Measurements from ENCODE around the gene GPC6.

DNA sequence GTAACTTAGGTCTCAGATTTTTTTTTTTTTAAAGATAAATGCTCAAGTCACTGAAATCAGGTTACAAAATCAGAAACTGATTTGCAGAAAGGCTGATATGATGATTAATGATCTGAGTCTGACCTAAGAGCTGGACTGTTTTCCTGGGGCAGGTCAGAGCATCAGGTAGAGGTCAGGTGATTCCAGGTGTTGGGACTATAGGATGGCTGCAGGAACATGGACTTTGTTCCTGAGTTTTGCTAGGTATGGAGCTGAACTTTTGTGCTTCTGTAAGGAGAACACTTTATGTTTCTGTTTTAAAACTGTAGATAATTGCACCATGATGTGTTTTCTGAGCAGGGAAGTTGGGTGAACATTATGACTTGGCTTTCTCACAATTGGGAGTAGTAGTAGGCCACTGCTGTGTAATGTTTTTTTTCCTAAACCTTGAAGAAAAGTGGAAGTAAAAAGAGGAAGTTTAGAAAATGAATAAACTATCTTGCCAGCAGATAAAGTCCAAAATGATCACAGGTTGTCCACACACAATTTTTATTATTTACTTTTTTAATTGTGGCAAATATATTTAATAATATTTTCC lies 955.7 kb downstream of the GPC6 start:
- TF ChIP-seq GATA3 (IDR thresholded peaks at IDR 0.05; ENCODE audit: low read depth, low read length): no peak
- TF ChIP-seq GATA2 (IDR thresholded peaks at IDR 0.05; ENCODE audit: low read depth, low read length): no peak

All from SH-SY5Y (cell line).